ENCODE data around the gene SS18L1. TPM values are rescaled to one million over a fixed set of nuclear protein-coding genes. Genes with fewer than 3 reads are reported as not detected.

Gene SS18L1
- total RNA-seq, 1 experiment from 2014 or later: 28.1 TPM

- Histone ChIP-seq H3K9me2 (ENCODE audit: insufficient read depth) (no peaks in the 10 kb centered on the region), H3K36me3 (ENCODE audit: control insufficient read depth in 1 of 2, insufficient read depth in 2 of 2, low read length in 2 of 2) (peaks cover 0 to 31% of the 10 kb centered on the region in 2 experiments; a peak in 2 of 4 replicates), H3K79me2 (ENCODE audit: insufficient read depth, low read length) (peaks cover 99% of the 10 kb centered on the region), H2AFZ (ENCODE audit: low read depth, low read length, poor library complexity, severe bottlenecking) (no peak overlapping the region), H4K20me1 (ENCODE audit: insufficient read depth) (peaks cover 14% of the 10 kb centered on the region; the same call in 1 of the 2 replicates), H3K4me2 (ENCODE audit: low read length) (no peak overlapping the region), H3K4me1 (ENCODE audit: control insufficient read depth in 1 of 2, insufficient read depth in 2 of 2, low read length in 2 of 2) (peaks cover 6 to 12% of the 10 kb centered on the region in 2 experiments), H3K4me3 (replicated peaks in 1 of 2; ENCODE audit: low read depth in 1 of 2, low read length in 2 of 2) (no peak overlapping the region), H3K9ac (ENCODE audit: low read length) (no peak overlapping the region), H3K27me3 (ENCODE audit: insufficient read depth, low read length) (no peaks in the 10 kb centered on the region), H3K9me3 (ENCODE audit: control insufficient read depth in 1 of 2, insufficient read depth in 1 of 2, low read depth in 1 of 2, low read length in 2 of 2) (no peaks in the 10 kb centered on the region), H3K27ac (ENCODE audit: low read depth, low read length) (no peak overlapping the region)
- ATAC-seq (no peak), DNase-seq (ENCODE audit: low read depth, low spot score) (no peak)
- ChIA-PET RAD21 (ENCODE audit: low non-redundant PET in 1 of 2, low total read pairs in 2 of 2, uncharacterized antibody in 2 of 2, unreplicated experiment in 2 of 2) (no interaction called here), POLR2A (no interaction called here), CTCF (no interaction called here)
- BruUV-seq (replicated peaks): no TSS peak
- intact Hi-C loops (cut with micrococcal nuclease): no loop called here
- no peak for TF ChIP-seq CBX3 (IDR thresholded peaks at IDR 0.05; ENCODE audit: low read depth)
- no peak for TF ChIP-seq RAD21 (IDR thresholded peaks at IDR 0.05; ENCODE audit: low read depth)
- no peak for TF ChIP-seq TCF7L2 (IDR thresholded peaks at IDR 0.05; ENCODE audit: borderline replicate concordance, extremely low read depth, insufficient read depth, insufficient read length)
- no peak for TF ChIP-seq ZBTB33 (IDR thresholded peaks at IDR 0.05; ENCODE audit: extremely low read depth, insufficient replicate concordance, low read length)
- no peak for TF ChIP-seq EZH2phosphoT487 (IDR thresholded peaks at IDR 0.05; ENCODE audit: borderline replicate concordance)
- no peak for TF ChIP-seq CEBPB (IDR thresholded peaks at IDR 0.05; ENCODE audit: low read depth)
- TF ChIP-seq MAX (IDR thresholded peaks at IDR 0.05): no peak
- no peak for TF ChIP-seq ELF1 (IDR thresholded peaks at IDR 0.05; ENCODE audit: borderline replicate concordance, low read depth)
- no peak for TF ChIP-seq CTCF (IDR thresholded peaks at IDR 0.05 in 2 of 3, conservative IDR thresholded peaks at IDR 0.05 in 1 of 3; ENCODE audit: borderline replicate concordance in 1 of 3, insufficient read depth in 1 of 3, low read depth in 2 of 3, low read length in 2 of 3)
- TF ChIP-seq REST (IDR thresholded peaks at IDR 0.05; ENCODE audit: low read depth): no peak
- no peak for TF ChIP-seq SP1 (IDR thresholded peaks at IDR 0.05; ENCODE audit: low read depth)
- no peak for TF ChIP-seq SIN3A (IDR thresholded peaks at IDR 0.05; ENCODE audit: low read depth)
- TF ChIP-seq EZH2 (IDR thresholded peaks at IDR 0.05): no peak
- TF ChIP-seq EGR1 (IDR thresholded peaks at IDR 0.05; ENCODE audit: low read depth): no peak
- no peak for TF ChIP-seq ZFX (IDR thresholded peaks at IDR 0.05)
- no peak for TF ChIP-seq YY1 (IDR thresholded peaks at IDR 0.05; ENCODE audit: extremely low read depth, insufficient replicate concordance, low read depth, low read length)
- TF ChIP-seq JUND (IDR thresholded peaks at IDR 0.05): no peak
- TF ChIP-seq POLR2AphosphoS5 (IDR thresholded peaks at IDR 0.05; ENCODE audit: low read depth, low read length): no peak
- TF ChIP-seq ATF3 (IDR thresholded peaks at IDR 0.05): no peak
- no peak for TF ChIP-seq FOSL1 (IDR thresholded peaks at IDR 0.05; ENCODE audit: low read depth)
These were observed 5.3 kb downstream of the SS18L1 start for GRCh38 chr20:62148908-62149314.

Data from HCT116 (cell line).